IPS-NIHi11 (cell line): ENCODE measurements around the gene SMIM14.
A peak's percentile ranks its signal among the peaks of the same experiment; 100 is the strongest.
"Not testable (repeated sequence)": the region's sequence is repeated elsewhere in the genome, so short reads cannot be mapped to it uniquely, and the experiment has no call there.

Experiments
- DNase-seq: peaks from one replicate; pipeline ENCODE4 v3.0.0; 2012; ENCODE audit warnings: mixed read lengths, low spot score

Gene SMIM14

DNA sequence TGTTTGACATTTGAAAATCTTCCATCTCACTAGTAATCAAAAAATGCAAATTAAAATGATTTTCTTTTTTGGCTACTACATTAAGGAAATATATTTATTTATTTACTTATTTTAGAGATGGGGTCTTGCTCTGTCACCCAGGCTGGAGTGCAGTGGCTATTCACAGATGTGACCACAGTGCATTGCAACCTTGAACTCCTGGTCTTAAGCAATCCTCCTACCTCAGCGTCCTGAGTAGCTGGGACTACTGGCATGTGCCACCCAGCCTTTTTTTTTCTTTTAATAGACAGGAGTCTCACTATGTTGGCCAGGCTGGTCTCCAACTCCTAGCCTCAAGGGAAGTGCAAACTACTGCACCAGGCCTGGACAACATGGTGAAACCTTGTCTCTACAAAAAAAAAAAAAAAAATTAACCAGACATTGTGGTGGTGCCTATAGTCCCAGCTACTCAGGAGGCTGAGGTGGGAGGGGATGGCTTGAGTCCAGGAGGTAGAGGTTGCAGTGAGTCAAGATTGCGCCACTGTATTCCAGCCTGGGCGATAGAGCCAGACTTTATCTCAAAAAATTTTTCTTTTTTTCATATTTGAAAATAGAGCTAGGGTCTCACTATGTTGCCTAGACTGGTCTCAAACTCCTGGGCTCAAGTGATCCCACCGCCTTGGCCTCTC lies 4.4 kb upstream of the SMIM14 start:
- DNase-seq, result no peak

DNA sequence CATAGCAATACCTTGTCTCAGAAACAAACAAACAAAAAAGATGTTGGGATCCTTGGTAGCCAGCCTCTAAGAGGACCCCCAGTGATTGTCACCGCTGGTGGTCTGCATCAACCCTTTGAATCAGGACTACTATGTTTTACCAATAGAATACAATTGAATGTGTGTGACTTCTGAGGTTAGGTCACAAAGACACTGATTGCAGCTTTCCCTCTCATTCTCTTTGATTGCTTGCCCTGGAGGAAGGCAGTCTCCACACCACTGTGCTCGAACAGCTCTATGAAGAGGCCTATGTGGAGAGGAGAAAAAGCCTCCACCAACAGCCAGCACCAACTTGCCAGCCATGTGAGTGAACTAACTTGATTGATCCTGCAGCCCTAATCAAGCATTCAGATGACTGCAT lies 2.8 kb upstream of the SMIM14 start:
- no peak for DNase-seq

DNA sequence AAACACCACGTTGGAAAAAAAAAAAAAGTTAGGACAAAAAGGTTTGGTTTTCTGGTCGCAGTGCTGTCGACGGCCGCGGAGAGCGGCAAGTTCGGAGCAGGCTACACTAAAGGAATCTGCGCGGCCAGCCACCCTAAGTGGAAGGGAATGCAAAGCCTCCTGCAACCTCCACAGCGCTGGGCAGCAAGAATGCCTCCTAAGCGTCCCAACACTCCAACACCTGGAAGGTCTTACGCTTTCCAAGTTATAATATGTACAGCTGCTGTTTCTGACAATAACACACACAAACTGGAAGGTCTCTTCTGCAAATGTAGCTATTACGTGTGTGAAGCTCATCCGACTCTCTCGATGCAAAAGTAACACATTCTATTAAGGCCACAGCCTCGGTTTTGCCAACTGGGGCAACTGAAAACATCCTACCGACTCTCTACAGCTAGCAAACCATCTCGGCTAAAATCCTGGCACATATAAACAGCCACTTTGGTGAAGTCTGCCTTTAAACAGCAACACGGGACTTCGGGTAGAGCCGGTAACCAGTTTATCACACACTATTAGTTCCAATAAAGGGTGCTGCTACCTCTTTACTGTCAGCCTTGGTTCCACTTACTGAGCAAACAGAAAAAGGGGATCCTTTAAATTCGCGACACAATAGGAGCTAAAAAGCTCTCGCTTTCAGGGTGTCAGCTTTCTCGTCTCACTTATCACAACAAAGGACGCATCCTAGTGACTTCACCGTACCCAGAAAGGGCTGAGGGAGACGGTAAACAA lies 895 bp downstream of the SMIM14 start:
- DNase-seq, result peak; percentile 79

GRCh38 chr4:39637221-39637585 lies 1.5 kb downstream of the SMIM14 start:
- no peak for DNase-seq

- DNase-seq, result no peak
Measured at GRCh38 chr4:39636531-39637184, 2.0 kb downstream of the SMIM14 start.

- DNase-seq, result peak; percentile 26
Measured at GRCh38 chr4:39635023-39635422, 3.6 kb downstream of the SMIM14 start.

DNA sequence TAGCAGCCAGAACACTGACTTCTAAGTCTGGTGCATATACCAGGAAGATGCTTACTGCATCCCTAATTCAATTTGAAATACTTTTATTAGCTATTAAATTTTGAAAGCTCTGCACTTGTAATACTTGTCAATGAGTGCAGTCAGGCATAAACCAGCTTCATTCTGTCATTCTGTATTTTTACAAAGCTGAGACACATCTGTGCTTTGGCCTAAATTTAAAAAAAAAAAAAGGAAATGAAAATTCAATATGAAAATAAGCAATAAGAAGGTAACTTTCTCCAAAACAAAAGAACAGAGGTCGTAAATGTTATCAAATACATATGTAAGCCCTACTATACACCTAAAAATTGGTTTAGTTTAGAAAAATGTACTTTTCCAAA lies 7.0 kb downstream of the SMIM14 start:
- no peak for DNase-seq

DNA sequence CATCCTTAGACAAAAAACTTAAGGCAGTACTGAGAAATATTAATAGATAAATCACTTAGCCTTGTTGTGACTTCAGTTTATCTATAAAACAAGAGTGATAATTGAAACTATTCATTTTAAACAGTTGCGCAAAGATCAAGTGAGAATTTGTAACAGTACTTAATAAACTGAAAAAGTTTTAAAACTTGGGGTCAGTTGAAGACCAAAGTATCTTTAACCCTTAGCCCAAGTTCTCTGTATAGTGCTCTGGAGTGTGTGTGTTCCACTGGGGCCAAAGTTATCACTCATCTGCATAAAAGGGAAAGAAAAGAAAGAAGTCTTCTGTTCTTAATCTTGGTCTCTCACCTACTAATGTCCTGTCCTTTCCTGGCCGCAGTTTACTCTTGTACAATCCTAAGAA lies 11.3 kb downstream of the SMIM14 start:
- no peak for DNase-seq

DNA sequence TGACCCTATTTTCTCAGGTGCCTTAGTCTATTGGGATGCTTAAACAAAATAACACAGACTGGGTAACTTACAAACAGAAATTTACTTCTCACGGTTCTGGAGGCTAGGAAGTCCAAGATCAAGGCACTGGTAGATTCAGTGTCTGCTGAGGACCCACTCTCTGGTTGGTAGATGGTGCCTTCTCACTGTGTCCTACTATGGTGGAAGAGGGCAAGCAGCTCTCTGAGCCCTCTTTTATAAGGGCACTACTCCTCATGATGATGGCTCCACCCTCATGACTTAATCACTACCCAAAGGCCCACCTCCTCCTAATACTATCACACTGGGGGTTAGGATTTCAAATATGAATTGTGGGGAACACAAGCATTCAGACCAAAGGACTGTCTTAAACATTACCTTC lies 11.8 kb downstream of the SMIM14 start:
- DNase-seq, result no peak

DNA sequence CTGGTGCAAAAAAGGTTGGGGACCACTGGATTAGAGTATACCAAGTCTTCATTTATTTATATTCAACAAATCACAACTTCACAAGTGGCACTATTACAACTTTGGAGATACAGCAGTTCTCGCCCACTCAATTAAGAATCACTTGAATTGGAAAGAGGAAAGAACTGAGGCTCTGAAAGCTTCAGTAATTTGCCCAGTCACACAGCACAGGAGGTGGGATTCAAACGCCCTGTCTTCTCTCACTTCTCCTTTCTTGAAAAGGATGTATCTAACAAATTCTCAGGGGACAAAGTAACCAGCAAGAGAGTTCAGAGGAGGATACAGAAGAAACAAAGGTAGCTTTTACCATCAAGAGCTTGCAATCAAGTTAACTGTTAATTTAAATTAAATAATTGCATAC lies 12.4 kb downstream of the SMIM14 start:
- DNase-seq, result no peak

DNA sequence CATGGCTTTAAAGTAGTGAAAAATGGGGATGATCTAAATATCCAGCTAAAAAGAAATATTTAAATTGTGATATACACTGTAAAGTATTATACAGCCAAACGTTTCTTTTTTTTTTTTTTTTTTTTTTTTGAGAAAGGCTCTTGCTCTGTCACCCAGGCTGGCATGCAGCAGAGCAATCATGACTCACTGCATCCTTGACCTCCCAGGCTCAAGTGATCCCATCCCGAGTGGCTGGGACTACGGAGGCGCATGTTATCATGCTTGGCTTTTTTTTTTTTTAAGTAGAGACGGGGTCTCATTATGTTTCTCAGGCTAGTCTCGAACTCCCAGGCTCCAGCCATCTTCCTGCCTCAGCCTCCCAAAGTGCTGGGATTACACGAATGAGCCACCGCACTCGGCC lies 17.1 kb downstream of the SMIM14 start:
- no peak for DNase-seq

DNA sequence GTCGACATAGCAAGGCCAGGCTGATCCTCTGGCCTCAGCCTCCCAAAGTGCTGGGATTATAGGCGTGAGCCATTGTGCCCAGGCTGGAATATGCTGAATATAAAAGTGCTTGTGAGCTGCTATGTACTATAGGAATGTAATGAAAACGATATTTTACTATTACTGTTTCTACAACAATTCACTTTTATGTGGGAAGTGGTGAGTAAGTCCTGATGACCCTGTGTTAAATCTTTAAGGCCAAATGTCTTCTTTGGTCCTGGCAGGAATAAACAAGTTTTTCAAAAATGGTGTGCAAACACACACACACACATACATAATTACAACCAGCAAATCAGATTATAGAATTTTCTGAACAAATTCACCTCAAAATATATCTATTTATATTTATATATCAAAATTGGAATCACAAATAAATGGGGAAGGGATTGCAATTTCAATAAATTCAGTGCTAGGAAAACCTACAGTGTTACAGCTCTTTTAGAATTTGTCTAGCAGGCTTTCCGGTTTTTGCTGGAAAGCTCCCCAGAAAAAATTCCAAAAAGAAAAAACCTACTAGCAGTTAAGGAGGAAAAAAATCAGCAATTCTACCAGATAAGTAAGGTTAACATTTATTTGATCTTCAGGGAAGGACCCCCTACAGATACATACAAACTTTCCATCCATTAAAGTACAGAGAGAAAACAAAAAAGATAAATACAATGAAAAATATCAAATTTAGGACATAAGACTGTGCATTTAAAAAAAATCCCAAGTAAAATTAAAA lies 17.9 kb downstream of the SMIM14 start:
- DNase-seq, result no peak

- DNase-seq, result no peak
Measured at GRCh38 chr4:39617534-39617933, 21.1 kb downstream of the SMIM14 start.

DNA sequence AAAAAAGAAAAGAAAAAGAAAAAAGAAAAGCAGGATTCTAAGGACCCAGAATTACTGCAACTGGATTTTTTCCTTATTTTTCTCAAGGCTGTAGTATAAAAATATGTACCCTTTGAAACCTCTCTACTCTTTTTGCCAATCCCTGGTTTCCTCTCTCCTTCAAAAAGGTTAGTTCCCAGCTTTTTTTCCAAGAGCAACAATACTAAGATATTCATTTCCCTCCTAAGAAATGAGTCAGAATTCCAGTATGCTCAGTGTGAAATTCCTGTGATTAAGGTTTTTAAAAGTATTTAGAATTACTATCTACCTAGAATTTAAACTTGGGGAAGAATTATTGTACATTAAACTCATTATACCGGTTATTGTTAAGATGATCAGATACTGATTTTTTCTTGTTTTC lies 22.0 kb downstream of the SMIM14 start:
- DNase-seq, result no peak

DNA sequence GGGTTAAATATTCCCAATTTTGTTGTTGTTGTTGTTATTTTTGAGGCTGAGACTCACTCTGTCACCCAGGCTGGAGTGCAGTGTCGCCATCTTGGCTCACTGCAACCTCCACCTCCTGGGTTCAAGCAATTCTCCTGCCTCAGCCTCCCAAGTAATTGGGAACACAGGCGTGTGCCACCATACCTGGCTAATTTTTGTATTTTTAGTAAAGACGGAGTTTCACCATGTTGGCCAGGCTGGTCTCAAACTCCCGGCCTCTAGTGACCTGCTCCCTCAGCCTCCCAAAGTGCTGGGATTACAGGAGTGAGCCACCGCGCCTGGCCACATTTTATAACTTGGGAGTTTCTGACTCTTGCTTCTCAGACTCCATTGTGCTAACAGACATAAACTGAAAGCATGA lies 22.6 kb downstream of the SMIM14 start:
- not testable (repeated sequence) for DNase-seq

GRCh38 chr4:39614487-39615162 lies 24.0 kb downstream of the SMIM14 start:
- DNase-seq, result no peak

DNA sequence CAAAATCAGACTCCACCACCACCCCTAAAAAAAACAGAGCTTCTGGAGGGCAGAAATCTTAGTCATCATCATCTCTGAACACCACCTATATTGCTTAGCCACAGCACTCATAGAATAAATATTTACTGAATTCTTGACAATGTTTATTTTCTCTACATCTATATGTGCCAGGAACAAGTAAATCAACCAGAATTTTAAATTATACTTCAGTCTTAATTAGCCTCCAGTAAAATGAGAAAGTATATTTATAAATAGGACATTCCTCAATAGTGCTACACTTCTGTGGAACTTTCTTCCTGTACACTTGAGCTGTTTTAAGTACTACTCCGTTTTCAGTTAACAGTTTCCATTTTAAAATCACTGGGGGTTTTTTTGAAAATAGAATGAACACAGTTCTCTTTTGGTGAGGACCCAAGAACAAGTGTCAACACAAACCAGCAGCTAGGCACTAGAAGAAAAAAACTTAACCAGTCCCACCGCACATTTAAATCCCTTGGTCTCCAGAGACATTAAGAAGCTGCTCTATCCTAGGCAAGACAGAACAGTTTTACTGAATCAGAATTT lies 25.5 kb downstream of the SMIM14 start:
- DNase-seq, result no peak

DNA sequence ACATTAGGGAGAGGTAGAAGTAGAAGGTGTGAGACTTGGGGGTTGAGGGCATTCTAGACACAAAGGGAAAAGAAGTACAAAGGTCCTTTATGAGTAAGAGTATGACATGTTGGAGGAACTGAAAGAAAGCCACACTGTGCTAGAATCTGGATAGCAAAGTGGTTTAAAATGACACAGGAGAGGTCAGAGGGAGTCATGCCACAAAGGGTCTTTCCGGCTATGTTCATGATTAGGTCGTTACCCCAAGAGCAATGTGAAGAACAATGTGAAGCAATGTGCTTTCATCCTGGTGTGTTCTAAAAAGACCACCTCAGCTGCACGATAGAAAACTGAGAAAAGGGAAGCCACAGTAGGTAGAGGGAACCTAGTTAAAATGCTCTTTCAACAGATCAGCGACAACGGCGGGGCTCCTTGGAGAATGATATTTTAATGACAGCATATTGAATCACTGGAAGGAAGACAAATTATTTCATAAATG lies 29.2 kb downstream of the SMIM14 start:
- no peak for DNase-seq

DNA sequence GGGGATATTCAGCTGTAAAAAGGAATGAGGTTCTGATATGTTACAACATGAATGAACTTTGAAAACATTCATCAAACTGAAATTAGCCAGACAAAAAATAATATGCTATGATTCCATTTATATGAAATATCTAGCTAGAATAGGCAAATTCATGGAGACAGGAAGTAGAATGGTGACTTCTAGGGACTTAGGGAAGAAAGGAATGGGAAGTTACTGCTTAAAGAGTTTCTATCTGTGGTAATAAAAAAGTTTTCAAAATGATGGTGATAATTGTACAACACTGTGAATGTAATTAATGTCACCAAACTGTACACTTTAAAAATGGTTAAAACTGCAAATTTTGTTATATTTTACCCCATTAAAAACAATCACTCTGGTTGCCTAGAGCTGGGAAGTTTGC lies 30.2 kb downstream of the SMIM14 start:
- DNase-seq, result no peak

DNA sequence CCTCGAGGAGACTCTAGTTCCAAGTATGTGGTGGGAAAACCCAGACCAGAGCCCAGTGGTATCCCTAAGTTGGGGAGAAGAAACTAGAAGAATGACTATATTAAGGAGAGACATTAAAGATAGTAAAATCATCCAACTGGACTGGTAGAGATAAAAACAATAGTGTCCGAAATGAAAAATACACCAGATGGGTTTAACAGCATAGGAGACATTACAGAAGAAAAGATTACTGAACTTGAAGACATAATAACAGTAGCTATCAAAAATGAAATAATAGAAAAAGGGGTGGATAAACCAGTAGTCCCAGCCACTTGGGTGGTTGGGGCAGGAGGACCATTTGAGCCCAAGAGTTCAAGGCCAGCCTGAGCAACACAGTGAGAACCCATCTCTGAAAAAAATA lies 31.9 kb downstream of the SMIM14 start:
- DNase-seq, result no peak

DNA sequence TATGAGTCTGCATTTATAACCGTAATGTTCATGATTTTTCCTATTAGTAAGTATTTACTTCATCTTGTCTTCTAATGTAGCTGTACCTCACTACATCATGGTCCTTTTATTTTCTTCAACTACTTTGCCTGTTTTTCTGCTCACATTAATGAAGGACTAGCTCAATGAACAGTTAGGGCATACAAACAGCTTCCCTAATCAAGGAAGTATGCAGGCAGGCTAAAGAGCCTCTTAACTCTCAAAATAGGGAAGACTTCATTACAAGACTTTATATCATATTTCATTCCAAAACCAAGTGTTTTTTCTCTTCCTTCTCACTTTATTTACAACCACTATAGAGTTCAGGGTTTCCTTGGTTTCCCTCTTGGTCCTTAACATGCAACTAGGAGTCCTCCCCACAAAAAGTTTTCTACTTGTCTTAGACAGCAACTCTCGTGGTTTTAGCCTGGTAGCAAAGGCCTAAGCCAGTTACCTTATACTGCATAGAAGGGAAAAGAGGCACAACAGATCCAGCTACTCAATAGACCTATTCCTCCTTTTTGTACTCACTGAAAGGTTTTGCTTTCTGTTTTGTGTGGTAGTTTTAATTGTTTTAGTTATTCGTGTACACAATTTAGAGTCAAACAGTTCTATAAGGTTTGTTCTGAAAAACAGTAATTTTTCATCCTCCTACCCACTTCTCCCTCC lies 40.8 kb downstream of the SMIM14 start:
- DNase-seq, result no peak
